ENCODE measurements around the gene TSSK6.

GRCh38 chr19:19559931-19560330 lies 44.6 kb upstream of the TSSK6 start:
- TF ChIP-seq, protein P1, sequence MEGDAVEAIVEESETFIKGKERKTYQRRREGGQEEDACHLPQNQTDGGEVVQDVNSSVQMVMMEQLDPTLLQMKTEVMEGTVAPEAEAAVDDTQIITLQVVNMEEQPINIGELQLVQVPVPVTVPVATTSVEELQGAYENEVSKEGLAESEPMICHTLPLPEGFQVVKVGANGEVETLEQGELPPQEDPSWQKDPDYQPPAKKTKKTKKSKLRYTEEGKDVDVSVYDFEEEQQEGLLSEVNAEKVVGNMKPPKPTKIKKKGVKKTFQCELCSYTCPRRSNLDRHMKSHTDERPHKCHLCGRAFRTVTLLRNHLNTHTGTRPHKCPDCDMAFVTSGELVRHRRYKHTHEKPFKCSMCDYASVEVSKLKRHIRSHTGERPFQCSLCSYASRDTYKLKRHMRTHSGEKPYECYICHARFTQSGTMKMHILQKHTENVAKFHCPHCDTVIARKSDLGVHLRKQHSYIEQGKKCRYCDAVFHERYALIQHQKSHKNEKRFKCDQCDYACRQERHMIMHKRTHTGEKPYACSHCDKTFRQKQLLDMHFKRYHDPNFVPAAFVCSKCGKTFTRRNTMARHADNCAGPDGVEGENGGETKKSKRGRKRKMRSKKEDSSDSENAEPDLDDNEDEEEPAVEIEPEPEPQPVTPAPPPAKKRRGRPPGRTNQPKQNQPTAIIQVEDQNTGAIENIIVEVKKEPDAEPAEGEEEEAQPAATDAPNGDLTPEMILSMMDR (conservative IDR thresholded peaks at IDR 0.05 in 1 of 2, IDR thresholded peaks at IDR 0.05 in 1 of 2; ENCODE audit: extremely low read depth in 1 of 2, insufficient read depth in 1 of 2, low read depth in 1 of 2, low read length in 2 of 2) = no peak
- TF ChIP-seq EZH2 (IDR thresholded peaks at IDR 0.05; ENCODE audit: borderline replicate concordance, low read length) = no peak
